Stimulated activated CD8-positive, alpha-beta memory T cell treated with anti-CD3 and anti-CD28 coated beads, Interleukin-4, amount 100 ng/mL, for 24 hours (primary cell): Measurements from ENCODE around the gene ASRGL1.
"Not testable (repeated sequence)": the region's sequence is repeated elsewhere in the genome, so short reads cannot be mapped to it uniquely, and the experiment has no call there.

Experiments used
- DNase-seq: peaks from one replicate; pipeline ENCODE4 v3.0.0-alpha.2; 2020; ENCODE audit warnings: low read depth

Gene ASRGL1

DNA sequence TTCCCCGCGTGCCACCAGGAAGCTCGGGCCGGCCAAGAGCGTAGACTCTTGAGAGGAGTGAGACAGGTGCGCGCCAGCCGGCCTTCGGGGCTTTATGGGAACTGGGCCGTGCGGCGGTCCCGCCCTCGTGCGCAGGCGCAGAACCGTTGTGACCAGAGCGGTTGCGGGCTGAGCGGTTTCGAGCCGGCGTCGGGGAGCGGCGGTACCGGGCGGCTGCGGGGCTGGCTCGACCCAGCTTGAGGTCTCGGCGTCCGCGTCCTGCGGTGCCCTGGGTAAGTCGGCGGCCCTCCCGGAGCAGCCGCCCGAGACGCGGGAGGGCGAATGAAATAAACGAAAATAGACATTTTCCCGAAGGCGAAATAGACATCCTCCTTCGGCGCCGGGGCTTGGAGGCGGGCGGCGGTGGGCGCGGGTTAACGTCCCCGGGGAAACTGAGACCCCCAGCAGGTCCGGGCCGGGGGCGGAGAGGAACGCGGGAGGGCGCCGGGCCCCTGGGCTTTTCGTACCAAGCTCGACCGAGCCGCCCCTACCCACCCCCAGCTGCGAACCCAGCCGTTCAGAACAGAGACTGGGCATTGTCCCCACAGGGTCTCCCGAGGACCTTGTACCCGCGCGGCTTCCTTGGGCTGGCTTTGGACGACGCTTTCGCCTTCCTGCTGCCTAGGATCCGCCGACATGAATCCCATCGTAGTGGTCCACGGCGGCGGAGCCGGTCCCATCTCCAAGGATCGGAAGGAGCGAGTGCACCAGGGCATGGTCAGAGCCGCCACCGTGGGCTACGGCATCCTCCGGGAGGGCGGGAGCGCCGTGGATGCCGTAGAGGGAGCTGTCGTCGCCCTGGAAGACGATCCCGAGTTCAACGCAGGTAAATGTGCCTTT, at the start of gene ASRGL1:
TSS of gene ASRGL1 (plus strand) at position 146 of the 879 bp plus-strand sequence. CDS start at position 676, 530 bp downstream.
- peak; percentile 68 for DNase-seq

DNA sequence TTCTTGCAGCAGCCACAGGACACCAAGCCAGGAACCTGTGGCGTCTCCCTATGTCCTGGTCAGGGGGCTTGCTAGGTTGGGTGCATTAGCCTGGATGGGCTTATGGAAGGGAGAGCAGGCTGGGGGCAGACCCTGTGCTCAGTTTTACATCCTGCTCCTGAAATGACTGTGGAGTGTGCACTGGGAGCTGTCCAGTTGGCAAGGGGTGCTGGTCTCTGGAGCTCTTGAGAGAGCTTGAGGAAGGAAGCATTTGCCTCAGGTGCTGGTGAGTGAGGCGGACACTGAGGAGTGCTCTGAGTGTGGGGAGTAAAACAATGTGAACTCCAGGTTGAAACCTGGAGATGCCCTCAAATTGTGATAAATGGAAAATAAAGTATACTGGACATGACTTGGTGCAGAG, 41.7 kb upstream of the ASRGL1 start:
- no peak for DNase-seq

DNA sequence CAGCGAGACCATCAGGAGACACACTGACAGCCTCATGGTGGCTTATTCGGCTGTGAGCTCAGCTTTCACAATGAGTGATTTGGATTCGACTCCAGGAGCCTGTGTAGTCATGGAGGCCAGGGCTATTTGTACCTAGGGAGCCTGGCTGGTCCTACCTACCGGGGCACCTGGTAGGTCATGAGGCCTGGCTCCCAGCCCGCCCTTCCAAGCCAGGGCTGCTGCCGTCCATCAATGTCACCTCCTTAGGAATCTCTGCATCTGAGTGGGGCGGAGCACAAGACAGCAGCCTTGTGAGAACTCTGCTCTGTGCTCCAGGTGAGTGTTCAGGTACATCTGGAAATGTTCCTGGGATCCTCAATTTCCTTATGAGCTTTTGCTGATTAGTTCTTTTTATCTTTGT, 38.3 kb upstream of the ASRGL1 start, which contains the start of gene SCGB1D4:
TSS of gene SCGB1D4 (minus strand) at position 101 of the 400 bp plus-strand sequence. CDS start at position 36, 65 bp downstream.
- no peak for DNase-seq

DNA sequence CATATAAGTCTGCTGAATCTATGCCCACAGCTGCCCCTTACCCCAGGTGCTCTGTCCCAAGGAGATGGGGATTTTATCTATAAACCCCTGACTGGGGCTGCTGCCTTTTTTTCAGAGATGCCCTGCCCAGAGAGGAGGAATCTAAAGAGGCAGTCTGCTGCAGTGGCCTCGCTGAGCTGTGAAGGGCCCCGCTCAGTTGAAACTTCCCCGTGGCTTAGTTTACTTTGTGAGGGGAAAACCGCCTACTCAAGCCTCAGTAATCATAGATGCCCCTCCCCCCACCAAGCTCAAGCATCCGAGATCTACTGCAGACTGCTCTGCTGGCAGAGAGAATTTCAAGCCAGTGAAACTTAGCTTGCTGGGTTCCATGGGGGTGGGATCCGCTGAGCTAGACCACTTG, 31.0 kb upstream of the ASRGL1 start:
- no peak for DNase-seq

DNA sequence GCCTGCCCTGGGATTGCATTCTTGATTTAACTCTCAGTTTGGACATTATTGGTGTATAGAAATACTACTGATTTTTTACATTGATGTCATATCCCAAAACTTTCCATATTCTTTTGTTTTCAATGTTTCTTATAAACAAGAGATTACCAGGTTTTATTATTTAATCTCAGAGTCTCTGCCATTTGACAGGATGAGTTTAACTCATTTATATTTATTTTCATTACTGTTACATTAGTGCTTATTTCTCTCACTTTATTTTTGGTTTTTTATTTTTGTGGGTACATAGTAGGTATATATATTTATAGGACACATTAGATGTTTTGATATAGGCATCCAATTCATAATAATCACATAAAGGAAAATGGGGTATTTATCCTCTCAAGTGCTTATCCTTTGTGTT, 29.3 kb upstream of the ASRGL1 start:
- DNase-seq = no peak

DNA sequence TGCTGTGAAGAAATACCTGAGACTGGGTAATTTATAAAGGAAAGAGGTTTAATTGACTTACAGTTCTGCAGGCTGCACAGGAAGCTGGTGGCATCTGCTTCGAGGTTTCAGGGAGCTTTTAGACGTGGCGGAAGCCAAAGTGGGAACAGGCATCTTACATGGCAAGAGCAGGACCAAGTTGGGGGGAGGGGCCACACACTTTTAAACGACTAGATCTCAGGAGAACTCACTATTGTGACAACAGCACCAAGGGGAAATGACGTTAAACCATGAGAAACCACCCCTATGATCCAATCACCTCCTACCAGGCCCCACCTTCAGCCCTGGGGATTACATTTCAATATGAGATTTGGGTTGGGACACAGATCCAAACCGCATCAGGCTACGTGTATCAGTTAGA, 27.3 kb upstream of the ASRGL1 start:
- no peak for DNase-seq

DNA sequence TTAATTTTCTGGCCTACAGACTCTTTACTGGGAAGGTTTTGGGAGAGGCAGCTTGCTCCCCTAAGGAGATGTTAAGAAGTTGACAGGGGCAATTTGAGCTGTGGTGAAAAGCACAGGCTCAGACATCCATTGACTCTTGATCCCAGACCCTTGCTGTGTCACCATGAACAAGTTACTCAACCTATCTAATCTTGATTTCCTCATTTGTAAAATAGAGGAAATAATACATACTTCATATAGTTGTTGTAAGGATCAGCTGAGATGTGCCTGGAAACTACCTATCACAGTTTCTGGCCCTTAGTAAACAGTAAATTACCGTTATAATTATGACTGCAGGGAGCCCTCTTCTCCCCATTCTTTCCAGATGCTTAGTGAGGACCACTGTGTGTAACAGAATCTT, 21.8 kb upstream of the ASRGL1 start:
- DNase-seq = no peak

DNA sequence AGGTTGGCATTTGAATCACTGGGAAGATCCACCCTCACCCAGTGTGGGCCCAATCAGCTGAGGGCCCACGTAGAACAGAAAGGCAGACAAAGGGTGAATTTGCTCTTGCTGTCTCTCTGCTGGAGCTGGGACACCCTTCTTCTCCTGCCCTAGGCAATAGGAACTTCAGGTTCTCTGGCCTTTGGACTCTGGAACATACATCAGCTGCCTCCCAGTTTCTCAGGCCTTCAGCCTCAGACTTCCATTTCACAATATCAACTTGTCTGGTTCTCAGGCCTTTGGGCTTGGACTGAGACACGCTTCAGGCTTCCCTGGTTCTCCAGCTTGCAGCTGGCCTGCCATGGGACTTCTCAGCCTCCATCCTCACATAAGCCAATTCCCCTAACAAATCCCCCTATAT, 14.7 kb upstream of the ASRGL1 start:
- no peak for DNase-seq

DNA sequence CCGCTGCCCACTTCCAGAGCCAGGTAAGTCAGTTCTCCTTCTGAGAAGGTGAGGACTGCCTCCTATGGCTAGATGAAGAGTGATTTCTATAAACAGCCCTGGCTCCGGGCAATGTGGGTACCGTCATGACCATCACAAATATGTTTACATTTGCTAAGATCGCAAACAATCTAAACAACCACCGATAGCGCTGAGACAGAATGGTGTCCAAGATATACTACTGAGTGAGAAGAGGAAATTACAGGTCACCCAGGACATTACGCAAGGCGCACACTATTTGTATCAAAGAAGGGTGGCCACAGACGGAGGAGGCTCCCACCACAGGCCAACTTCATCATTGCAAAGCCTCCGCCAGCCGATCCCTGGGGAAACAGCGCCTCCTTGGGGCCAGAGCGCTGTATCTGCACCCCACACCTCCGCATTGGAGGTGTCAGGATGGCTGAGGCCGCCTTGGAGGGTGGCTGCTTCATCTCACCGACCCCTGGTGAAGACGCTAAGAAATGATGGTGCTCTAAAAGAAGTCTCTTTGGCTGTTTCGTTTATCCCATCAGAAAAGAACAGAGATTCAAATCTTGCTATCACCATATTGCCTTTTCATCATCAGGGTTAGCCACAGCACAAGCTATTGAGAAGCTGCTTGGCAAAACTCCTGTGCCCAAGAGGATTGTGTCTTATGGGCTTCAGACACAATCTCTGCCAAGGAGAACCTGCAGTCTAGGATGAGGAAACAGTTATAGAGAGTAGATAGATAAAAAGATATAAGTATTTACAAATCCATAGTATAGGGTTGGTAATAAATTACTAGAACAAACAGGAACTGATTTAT, 12.3 kb upstream of the ASRGL1 start:
- peak; percentile 13 for DNase-seq

DNA sequence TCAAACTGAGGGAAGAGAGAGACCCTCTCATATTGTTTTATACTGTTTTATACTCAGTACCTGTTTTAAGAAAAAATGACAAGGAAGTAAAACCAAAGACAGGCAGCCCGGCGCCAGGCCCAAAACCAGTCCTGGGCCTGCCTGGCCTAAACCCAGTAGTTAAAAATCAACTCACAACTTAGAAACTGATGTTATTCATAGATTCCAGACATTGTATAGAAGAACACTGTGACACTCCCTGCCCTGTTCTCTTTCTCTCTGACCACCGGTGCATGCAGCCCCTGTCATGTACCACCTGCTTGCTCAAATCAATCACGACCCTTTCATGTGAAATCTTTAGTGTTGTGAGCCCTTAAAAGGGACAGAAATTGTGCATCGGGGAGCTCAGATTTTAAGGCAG, 11.5 kb upstream of the ASRGL1 start:
- not testable (repeated sequence) for DNase-seq

DNA sequence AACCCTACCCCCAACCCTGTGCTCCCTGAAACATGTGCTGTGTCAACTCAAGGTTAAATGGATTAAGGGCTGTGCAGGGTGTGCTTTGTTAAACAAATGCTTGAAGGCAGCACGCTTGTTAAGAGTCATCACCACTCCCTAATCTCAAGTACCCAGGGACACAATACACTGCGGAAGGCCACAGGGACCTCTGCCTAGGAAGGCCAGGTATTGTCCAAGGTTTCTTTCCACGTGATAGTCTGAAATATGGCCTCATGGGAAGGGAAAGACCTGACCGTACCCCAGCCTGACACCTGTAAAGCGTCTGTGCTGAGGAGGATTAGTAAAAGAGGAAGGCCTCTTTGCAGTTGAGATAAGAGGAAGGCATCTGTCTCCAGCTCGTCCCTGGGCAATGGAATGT, 10.5 kb upstream of the ASRGL1 start:
- not testable (repeated sequence) for DNase-seq

DNA sequence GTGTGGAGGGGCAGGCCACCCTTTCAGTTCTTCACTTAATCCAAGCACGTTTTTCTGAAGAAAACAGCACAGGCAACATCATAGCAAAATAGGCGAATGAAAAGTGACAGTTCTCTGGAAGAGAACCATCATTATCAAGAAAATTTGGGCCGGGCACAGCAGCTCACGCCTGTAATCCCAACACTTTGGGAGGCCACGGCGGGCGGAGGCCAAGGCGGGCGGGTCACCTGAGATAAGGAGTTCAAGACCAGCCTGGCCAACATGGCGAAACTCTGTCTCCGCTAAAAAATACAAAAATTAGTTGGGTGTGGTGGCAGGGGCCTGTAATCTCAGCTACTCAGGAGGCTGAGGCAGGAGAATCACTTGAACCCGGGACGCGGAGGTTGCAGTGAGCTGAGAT, 9.7 kb upstream of the ASRGL1 start:
- DNase-seq = not testable (repeated sequence)

DNA sequence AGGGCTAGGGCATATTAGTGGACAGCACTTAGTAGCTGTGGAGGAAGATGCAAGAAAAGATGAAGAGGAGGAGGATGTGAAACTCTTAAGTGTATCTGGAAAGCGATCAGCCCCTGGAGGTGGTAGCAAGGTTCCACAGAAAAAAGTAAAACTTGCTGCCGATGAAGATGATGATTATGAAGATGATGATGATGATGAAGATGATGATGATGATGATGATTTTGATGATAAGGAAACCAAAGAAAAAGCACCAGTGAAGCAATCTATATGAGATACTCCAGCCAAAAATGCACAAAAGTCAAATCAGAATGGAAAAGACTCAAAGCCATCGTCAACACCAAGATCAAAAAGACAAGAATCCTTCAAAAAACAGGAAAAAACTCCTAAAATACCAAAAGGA, 6.0 kb upstream of the ASRGL1 start:
- DNase-seq = not testable (repeated sequence)

DNA sequence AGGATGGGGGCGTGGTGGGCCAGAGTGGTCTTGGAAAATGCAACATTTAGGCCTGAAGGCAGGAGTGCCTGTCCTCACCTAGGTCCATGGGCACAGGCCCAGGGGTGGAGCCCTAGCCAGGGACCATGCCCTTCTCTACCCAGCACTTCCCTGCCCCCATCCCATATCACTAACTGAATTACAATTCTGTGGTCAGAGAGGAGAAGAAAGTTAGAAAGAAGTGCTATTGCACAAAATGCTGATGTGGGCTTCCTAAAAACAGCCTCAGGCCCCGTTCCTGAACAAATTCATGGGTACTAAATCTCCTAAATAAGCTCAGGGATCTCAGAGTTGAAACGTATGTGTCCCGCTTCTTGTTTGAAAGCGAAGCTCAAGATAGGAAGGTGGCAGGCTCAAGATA, 3.5 kb upstream of the ASRGL1 start:
- no peak for DNase-seq

DNA sequence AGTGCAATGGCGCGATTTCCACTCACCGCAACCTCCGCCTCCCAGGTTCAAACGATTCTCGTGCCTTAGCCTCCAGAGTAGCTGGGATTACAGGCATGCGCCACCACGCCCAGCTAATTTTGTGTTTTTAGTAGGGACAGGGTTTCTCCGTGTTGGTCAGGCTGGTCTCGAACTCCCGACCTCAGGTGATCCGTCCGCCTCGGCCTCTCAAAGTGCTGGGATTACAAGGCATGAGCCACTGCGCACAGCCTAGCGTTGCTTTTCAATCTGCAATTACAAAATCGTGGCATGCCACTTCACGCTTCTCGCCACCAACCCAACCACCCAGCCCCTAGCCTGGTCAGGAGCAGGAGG, 322 bp upstream of the ASRGL1 start:
- not testable (repeated sequence) for DNase-seq

DNA sequence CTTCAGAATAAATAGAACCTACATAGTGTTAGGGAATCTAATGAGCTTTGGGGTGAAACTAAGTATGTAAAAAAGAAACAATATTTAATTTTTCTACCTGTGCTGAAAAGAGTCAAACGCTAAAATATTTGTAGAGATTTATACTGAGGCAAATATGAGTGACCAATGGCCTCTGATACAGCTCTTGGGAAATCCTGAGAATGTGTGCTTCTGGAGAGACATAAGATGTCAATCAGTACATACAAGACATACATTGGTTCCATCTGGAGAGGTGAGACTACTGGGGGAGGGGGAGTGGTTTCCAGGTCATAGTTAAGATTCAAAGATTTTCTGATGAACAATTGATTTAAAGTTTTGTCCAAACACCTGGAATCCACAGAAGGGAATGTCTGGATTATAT, 970 bp downstream of the ASRGL1 start:
- DNase-seq = no peak

DNA sequence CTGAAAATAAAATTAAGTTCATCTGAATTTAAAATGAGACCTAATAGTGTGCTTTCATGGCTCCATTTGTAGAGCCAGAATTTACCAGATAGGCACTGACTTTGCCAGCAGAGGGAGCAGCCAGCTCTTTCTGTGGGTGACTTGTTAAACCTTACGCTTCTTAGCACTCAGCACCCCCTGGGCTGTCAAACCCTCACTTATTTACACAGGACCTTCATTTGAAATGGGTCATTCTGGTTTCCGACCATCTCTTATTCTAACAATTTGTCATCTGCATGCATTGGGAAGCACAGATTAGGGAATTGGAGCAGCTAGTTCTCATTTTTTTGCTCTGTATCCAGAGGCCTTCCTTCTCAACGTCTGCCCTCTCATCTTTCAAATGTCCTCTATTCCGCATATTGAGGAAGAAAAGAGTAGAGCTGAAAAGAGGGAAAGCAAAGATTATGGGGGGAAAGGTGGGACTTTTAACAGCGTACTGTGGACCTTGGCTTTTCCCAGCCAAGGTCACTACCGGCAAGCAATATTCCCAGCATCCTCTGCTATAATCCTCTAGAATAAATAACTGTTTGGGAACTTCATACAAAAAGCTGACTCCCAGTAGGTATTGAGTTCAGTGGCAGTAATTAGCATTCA, 3.1 kb downstream of the ASRGL1 start:
- DNase-seq = peak; percentile 31

DNA sequence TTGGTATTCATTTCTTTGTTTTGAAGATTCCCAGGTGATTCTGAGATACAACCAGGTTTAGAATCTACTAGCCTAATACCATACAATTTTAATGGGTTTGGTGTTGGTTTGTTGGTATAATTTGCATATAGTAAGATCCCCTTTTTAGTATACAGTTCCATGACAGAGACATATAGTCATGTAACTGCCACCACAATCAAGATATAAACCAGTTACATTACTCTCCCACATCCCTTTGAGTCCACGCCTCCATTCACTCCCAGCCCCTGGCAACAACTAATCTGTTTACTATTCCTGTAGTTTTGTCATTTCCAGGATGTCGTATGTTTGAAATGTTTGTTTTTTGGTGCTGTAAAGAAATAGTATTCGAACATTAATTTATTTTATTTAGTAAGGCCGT, 4.3 kb downstream of the ASRGL1 start:
- DNase-seq = no peak

DNA sequence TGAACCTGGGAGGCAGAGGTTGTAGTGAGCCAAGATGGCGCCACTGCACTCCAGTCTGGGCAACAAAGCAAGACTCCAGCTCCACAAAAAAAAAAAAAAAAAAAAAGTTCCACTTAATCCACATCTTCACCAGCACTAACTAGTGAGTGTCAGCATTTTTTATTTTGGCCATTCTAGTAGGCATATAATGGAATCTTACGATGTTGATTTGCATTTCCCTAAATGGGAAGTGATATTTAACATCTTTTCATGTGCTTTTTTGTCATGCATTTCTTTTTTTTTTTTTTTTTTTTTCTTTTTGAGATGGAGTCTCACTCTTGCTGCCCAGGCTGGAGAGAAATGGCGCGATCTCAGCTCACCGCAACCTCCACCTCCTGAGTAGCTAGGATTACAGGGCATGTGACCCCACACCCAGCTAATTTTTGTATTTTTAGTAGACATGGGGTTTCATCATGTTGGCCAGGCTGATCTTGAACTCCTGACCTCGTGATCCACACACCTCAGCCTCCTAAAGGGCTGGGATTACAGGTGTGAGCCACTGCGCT, 6.5 kb downstream of the ASRGL1 start:
- not testable (repeated sequence) for DNase-seq

DNA sequence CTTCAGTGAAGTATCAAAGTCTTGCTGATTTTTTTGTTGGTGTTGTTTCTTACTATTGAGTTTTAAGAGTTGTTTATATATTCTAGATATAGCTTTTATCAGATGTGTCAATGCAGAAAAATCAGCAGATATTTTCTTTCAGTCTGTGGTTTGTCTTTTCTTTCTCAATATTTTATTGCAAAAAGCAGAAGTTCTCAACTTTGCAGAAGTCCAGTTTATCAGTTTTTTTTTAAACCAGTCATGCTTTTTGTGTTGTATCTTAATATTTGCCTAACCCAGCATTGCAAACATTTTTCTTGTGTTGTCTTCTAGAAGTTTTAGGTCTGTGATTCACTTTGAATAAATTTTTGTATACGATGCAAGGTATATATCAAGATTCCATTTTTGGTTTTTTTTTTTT, 7.0 kb downstream of the ASRGL1 start:
- no peak for DNase-seq

DNA sequence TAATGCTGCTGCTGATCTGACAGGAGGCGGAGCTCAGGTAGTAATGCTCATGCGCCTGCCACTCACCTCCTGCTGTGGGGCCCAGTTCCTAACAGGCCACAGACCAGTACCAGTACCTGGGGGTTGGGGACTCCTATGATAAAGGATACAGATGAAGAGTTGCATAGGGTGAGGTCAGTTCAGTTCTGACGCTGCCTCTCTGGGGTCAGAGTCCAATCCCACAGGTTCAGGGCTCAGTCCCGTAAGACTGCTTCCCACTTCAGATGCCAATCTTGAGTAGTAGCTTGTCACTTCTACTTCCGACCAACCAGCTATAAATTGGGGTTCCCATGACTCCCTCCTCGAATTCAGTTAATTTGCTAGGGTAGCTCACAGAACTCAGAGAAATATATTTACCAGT, 8.6 kb downstream of the ASRGL1 start:
- DNase-seq = no peak
